ENCODE measurements around the gene SPATA2L. TPM values are rescaled to one million over a fixed set of nuclear protein-coding genes. Genes with fewer than 3 reads are reported as not detected.

The SPATA2L gene
- total and polyA plus RNA-seq, 2 of the 13 experiments (the other 11 are each of a cell fraction or from before 2014, with no cell fraction given) = 9.1 to 20.7 TPM

DNA sequence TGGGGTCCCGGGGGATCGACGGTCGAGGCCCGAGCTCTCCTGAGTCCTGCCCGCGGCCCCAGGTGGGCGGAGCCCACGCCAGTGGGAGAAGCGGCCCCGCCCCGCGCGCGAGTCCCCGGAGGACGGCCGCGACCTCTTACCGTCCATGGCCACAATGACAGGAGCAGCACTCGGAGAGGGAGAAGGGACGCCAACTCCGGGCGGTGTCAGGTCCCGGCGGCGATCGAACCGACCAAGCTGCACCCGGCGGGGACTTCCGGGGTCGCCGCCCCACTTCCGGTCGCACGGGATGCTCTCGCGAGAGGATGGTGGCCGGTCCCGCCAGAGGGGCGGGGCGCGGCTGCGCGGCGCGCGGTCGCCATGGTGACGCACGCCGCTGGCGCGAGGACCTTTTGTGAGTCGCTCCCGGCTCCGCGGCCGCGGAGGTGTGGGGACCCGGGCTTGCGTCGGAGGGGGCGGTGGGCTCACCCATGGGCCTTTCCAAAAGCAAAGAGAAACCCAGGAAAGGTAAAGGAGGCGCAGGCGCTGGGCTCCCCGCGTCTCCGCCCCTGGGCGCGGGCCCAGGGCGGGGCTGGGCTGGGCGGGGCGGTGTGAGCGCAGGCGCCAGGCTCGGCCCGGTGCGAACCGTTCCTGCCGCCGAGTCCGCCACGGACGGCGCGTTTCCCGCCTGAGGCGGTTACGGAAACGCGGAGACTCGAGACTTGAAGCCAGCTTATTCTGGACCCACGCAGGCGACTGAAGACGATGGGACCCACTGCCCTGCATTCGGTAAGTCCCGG lies 43.9 kb downstream of the SPATA2L start, which contains the start of the genes CHMP1A and SPATA33 (continued):
- TF ChIP-seq THAP11 (CRISPR knock-in tag; IDR thresholded peaks at IDR 0.05) = peak; percentile 90
- TF ChIP-seq ETS1 (CRISPR knock-in tag; IDR thresholded peaks at IDR 0.05) = no peak
- TF ChIP-seq WIZ (CRISPR knock-in tag; IDR thresholded peaks at IDR 0.05) = 0 out of 2 replicates have a peak, but pooled peaks have one; percentile 68
- no peak for TF ChIP-seq SCMH1 (CRISPR knock-in tag; IDR thresholded peaks at IDR 0.05; ENCODE audit: borderline replicate concordance)
- no peak for TF ChIP-seq ZNF530 (CRISPR knock-in tag; IDR thresholded peaks at IDR 0.05; ENCODE audit: low read depth)
- no peak for TF ChIP-seq GLMP (CRISPR knock-in tag; IDR thresholded peaks at IDR 0.05; ENCODE audit: borderline replicate concordance)
- TF ChIP-seq TCF7 (IDR thresholded peaks at IDR 0.05; ENCODE audit: low read depth) = no peak
- no peak for TF ChIP-seq ZNF572 (CRISPR knock-in tag; IDR thresholded peaks at IDR 0.05)
- peak; percentile 89 for TF ChIP-seq ZBTB38 (CRISPR knock-in tag; IDR thresholded peaks at IDR 0.05)
- TF ChIP-seq ZNF296 (CRISPR knock-in tag; conservative IDR thresholded peaks at IDR 0.05) = no peak
- no peak for TF ChIP-seq IRX3 (CRISPR knock-in tag; IDR thresholded peaks at IDR 0.05; ENCODE audit: borderline replicate concordance, low read depth)
- no peak for TF ChIP-seq MAF1 (CRISPR knock-in tag; IDR thresholded peaks at IDR 0.05; ENCODE audit: borderline replicate concordance)
- TF ChIP-seq ZNF138 (CRISPR knock-in tag; IDR thresholded peaks at IDR 0.05; ENCODE audit: low read depth) = peak; percentile 85
- no peak; the same call in none of the 2 replicates for TF ChIP-seq DRAP1 (CRISPR knock-in tag; IDR thresholded peaks at IDR 0.05)
- no peak for TF ChIP-seq ZBTB20 (CRISPR knock-in tag; IDR thresholded peaks at IDR 0.05; ENCODE audit: borderline replicate concordance, low read depth)
- TF ChIP-seq ZBTB33 (CRISPR knock-in tag; IDR thresholded peaks at IDR 0.05) = 0 out of 2 replicates have a peak, but pooled peaks have one; percentile 33
- TF ChIP-seq ZNF20 (CRISPR knock-in tag; IDR thresholded peaks at IDR 0.05) = no peak
- TF ChIP-seq, protein P1, sequence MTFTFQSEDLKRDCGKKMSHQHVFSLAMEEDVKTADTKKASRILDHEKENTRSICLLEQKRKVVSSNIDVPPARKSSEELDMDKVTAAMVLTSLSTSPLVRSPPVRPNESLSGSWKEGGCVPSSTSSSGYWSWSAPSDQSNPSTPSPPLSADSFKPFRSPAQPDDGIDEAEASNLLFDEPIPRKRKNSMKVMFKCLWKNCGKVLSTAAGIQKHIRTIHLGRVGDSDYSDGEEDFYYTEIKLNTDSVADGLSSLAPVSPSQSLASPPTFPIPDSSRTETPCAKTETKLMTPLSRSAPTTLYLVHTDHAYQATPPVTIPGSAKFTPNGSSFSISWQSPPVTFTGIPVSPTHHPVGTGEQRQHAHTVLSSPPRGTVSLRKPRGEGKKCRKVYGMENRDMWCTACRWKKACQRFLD (CRISPR knock-in tag; IDR thresholded peaks at IDR 0.05; ENCODE audit: borderline replicate concordance) = peak; percentile 72; the same call in 1 of the 2 replicates
- TF ChIP-seq, protein P2, sequence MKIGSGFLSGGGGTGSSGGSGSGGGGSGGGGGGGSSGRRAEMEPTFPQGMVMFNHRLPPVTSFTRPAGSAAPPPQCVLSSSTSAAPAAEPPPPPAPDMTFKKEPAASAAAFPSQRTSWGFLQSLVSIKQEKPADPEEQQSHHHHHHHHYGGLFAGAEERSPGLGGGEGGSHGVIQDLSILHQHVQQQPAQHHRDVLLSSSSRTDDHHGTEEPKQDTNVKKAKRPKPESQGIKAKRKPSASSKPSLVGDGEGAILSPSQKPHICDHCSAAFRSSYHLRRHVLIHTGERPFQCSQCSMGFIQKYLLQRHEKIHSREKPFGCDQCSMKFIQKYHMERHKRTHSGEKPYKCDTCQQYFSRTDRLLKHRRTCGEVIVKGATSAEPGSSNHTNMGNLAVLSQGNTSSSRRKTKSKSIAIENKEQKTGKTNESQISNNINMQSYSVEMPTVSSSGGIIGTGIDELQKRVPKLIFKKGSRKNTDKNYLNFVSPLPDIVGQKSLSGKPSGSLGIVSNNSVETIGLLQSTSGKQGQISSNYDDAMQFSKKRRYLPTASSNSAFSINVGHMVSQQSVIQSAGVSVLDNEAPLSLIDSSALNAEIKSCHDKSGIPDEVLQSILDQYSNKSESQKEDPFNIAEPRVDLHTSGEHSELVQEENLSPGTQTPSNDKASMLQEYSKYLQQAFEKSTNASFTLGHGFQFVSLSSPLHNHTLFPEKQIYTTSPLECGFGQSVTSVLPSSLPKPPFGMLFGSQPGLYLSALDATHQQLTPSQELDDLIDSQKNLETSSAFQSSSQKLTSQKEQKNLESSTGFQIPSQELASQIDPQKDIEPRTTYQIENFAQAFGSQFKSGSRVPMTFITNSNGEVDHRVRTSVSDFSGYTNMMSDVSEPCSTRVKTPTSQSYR (CRISPR knock-in tag; IDR thresholded peaks at IDR 0.05; ENCODE audit: borderline replicate concordance) = peak; percentile 10; the same call in 1 of the 2 replicates
- no peak; the same call in 1 of the 2 replicates for TF ChIP-seq CCDC6 (CRISPR knock-in tag; IDR thresholded peaks at IDR 0.05)
